ENCODE measurements around the gene EDN2.

The EDN2 gene

GRCh38 chr1:41532206-41532975 is 47.9 kb upstream of the EDN2 start:
- no peaks in the 10 kb centered on the region for H3K36me3 ChIP-seq (ENCODE audit: control insufficient read depth in 1 of 2, insufficient read depth in 2 of 2, low read depth in 1 of 2, low read length in 2 of 2)
- H3K27ac ChIP-seq (ENCODE audit: low read length, poor library complexity, severe bottlenecking), result no peak overlapping the region
- no peak overlapping the region for H3K4me3 ChIP-seq (ENCODE audit: insufficient read depth in 1 of 2, low read depth in 1 of 2, low read length in 2 of 2)
- H3K23ac ChIP-seq (ENCODE audit: low read length in 2 of 2), result no peak overlapping the region
- no peak overlapping the region for H3K4me2 ChIP-seq (ENCODE audit: low read length, poor library complexity, severe bottlenecking)
- no peak overlapping the region for H3K9ac ChIP-seq (ENCODE audit: low read length)
- DNase-seq, result no peak
- peaks cover 30 to 31% of the 10 kb centered on the region in 2 experiments for H3K27me3 ChIP-seq (ENCODE audit: control insufficient read depth in 1 of 2, insufficient read depth in 1 of 2, low read length in 2 of 2)
- H4K8ac ChIP-seq (ENCODE audit: low read length), result no peak overlapping the region
- H3K79me1 ChIP-seq (replicated peaks; ENCODE audit: low read length, poor library complexity, severe bottlenecking), result peaks cover 2% of the 10 kb centered on the region
- H2BK15ac ChIP-seq (ENCODE audit: low read depth, poor library complexity, severe bottlenecking), result no peak overlapping the region
- no peak overlapping the region for H2BK5ac ChIP-seq (ENCODE audit: low read depth, low read length, poor library complexity, severe bottlenecking)
- no peak overlapping the region for H3K4ac ChIP-seq (ENCODE audit: low read depth in 1 of 2, low read length in 2 of 2)
- WGBS, result 71% methylated on average over 8 of the region's 8 CpGs
- H2BK12ac ChIP-seq (ENCODE audit: low read length in 2 of 2), result no peak overlapping the region
- H4K91ac ChIP-seq (ENCODE audit: low read length), result no peak overlapping the region
- H3K14ac ChIP-seq (ENCODE audit: low read length in 2 of 2), result no peak overlapping the region
- no peak overlapping the region for H2BK120ac ChIP-seq (ENCODE audit: low read depth, low read length)
- no peak overlapping the region for H2AK5ac ChIP-seq (ENCODE audit: low read length, severe bottlenecking)
- H2AFZ ChIP-seq (ENCODE audit: low read depth, low read length), result no peak overlapping the region
- H3K18ac ChIP-seq (ENCODE audit: low read depth in 1 of 2, low read length in 2 of 2), result no peak overlapping the region
- peaks cover 5% of the 10 kb centered on the region for H3K4me1 ChIP-seq (ENCODE audit: control insufficient read depth, insufficient read depth, low read depth, low read length)
- H3K9me3 ChIP-seq (ENCODE audit: control insufficient read depth, low read length), result no peaks in the 10 kb centered on the region

GRCh38 chr1:41530411-41530810 is 45.9 kb upstream of the EDN2 start:
- Histone ChIP-seq H4K91ac (ENCODE audit: low read length) (no peak overlapping the region), H2AFZ (ENCODE audit: low read depth, low read length) (no peak overlapping the region), H3K36me3 (ENCODE audit: control insufficient read depth in 1 of 2, insufficient read depth in 2 of 2, low read depth in 1 of 2, low read length in 2 of 2) (no peaks in the 10 kb centered on the region), H3K14ac (ENCODE audit: low read length in 2 of 2) (no peak overlapping the region), H2BK120ac (ENCODE audit: low read depth, low read length) (no peak overlapping the region), H3K18ac (ENCODE audit: low read depth in 1 of 2, low read length in 2 of 2) (no peak overlapping the region), H3K23ac (ENCODE audit: low read length in 2 of 2) (no peak overlapping the region), H2BK15ac (ENCODE audit: low read depth, poor library complexity, severe bottlenecking) (no peak overlapping the region), H3K4me1 (ENCODE audit: control insufficient read depth, insufficient read depth, low read depth, low read length) (peaks cover 3% of the 10 kb centered on the region), H3K4me3 (ENCODE audit: insufficient read depth in 1 of 2, low read depth in 1 of 2, low read length in 2 of 2) (no peak overlapping the region), H2BK12ac (ENCODE audit: low read length in 2 of 2) (no peak overlapping the region), H2AK5ac (ENCODE audit: low read length, severe bottlenecking) (no peak overlapping the region), H3K27ac (ENCODE audit: low read length, poor library complexity, severe bottlenecking) (no peak overlapping the region), H3K9ac (ENCODE audit: low read length) (no peak overlapping the region), H2BK5ac (ENCODE audit: low read depth, low read length, poor library complexity, severe bottlenecking) (no peak overlapping the region), H3K27me3 (ENCODE audit: control insufficient read depth in 1 of 2, insufficient read depth in 1 of 2, low read length in 2 of 2) (peaks cover 27 to 28% of the 10 kb centered on the region in 2 experiments), H3K4ac (ENCODE audit: low read depth in 1 of 2, low read length in 2 of 2) (no peak overlapping the region), H3K79me1 (replicated peaks; ENCODE audit: low read length, poor library complexity, severe bottlenecking) (peaks cover 2% of the 10 kb centered on the region), H3K9me3 (ENCODE audit: control insufficient read depth, low read length) (no peaks in the 10 kb centered on the region), H4K8ac (ENCODE audit: low read length) (no peak overlapping the region), H3K4me2 (ENCODE audit: low read length, poor library complexity, severe bottlenecking) (no peak overlapping the region)
- DNase-seq, result no peak
- WGBS, result 91% methylated on average over 4 of the region's 5 CpGs

GRCh38 chr1:41529621-41530395 is 45.3 kb upstream of the EDN2 start:
- Histone ChIP-seq H3K27me3 (ENCODE audit: control insufficient read depth in 1 of 2, insufficient read depth in 1 of 2, low read length in 2 of 2) (peaks cover 25 to 27% of the 10 kb centered on the region in 2 experiments), H2BK12ac (ENCODE audit: low read length in 2 of 2) (no peak overlapping the region), H3K36me3 (ENCODE audit: control insufficient read depth in 1 of 2, insufficient read depth in 2 of 2, low read depth in 1 of 2, low read length in 2 of 2) (no peaks in the 10 kb centered on the region), H3K4ac (ENCODE audit: low read depth in 1 of 2, low read length in 2 of 2) (no peak overlapping the region), H3K4me2 (ENCODE audit: low read length, poor library complexity, severe bottlenecking) (no peak overlapping the region), H4K8ac (ENCODE audit: low read length) (no peak overlapping the region), H3K18ac (ENCODE audit: low read depth in 1 of 2, low read length in 2 of 2) (no peak overlapping the region), H3K14ac (ENCODE audit: low read length in 2 of 2) (no peak overlapping the region), H3K23ac (ENCODE audit: low read length in 2 of 2) (no peak overlapping the region), H3K27ac (ENCODE audit: low read length, poor library complexity, severe bottlenecking) (no peak overlapping the region), H2BK15ac (ENCODE audit: low read depth, poor library complexity, severe bottlenecking) (no peak overlapping the region), H2BK5ac (ENCODE audit: low read depth, low read length, poor library complexity, severe bottlenecking) (no peak overlapping the region), H3K9ac (ENCODE audit: low read length) (no peak overlapping the region), H3K4me1 (ENCODE audit: control insufficient read depth, insufficient read depth, low read depth, low read length) (peaks cover 3% of the 10 kb centered on the region), H2BK120ac (ENCODE audit: low read depth, low read length) (no peak overlapping the region), H3K9me3 (ENCODE audit: control insufficient read depth, low read length) (no peaks in the 10 kb centered on the region), H3K79me1 (replicated peaks; ENCODE audit: low read length, poor library complexity, severe bottlenecking) (no peaks in the 10 kb centered on the region), H3K4me3 (ENCODE audit: insufficient read depth in 1 of 2, low read depth in 1 of 2, low read length in 2 of 2) (no peak overlapping the region), H2AK5ac (ENCODE audit: low read length, severe bottlenecking) (no peak overlapping the region), H4K91ac (ENCODE audit: low read length) (no peak overlapping the region), H2AFZ (ENCODE audit: low read depth, low read length) (no peak overlapping the region)
- 87% methylated on average over 23 of the region's 23 CpGs for WGBS
- DNase-seq, result no peak

Data from mesenchymal stem cell (in vitro differentiated cells and primary cell).